ENCODE results near the gene TULP1.

DNA sequence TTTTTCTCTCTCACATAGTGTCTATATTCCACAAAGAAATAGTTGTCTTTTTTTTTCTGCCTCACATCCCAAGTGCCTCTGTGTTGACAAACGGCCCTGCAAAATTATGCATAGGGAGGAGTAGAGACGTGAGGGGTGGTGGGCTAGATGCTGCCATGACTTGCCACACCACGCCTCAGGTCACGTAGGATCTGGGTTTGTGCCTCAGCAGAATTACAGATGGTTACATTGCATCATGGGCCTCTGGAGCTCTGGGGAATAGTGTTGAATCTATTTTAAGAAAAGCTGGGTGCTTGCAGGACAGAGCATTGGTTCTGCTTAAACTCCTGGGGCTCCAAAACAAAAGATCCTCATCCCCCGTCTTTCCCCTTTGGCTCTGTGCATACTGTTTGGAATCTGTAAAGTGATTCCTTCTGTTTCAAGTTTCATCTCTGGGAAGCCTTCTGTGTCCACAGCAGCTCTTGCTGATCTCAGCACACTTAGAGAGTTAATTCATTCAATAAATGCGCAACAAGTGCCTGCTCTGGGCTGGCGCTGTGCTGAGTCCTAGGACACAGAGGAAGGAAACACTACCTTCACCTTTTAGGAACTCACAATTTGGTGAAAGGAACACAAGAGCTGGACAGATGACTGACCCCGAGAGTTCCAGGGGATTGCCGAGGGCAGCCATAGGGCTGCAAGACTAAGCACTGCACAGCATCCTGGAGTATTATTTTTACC is 58.1 kb downstream of the TULP1 start:
- TF ChIP-seq CTCF (IDR thresholded peaks at IDR 0.05) (no peak), POLR2A (IDR thresholded peaks at IDR 0.05) (no peak)
